Lower leg skin (tissue), 4 donors: Measurements from ENCODE around the gene AK2. TPM values are rescaled to one million over a fixed set of nuclear protein-coding genes. Genes with fewer than 3 reads are reported as not detected.
A peak's percentile ranks its signal among the peaks of the same experiment; 100 is the strongest.

Source experiments
- DNase-seq, 2 donors: peaks; one replicate each; pipeline ENCODE4 v3.0.0-alpha.2; 2019; ENCODE audit warnings: low spot score in 2 of 2
- H3K4me3 ChIP-seq: fragments of 200-600 bp; sonication (generic); 2 replicates; pipeline ENCODE4 v1.5.1; 2017; ENCODE audit warnings: mild to moderate bottlenecking, low read depth; ENCODE audit not compliant: poor library complexity, severe bottlenecking
- POLR2A ChIP-seq, 2 donors: fragments of 450-650 bp; IDR thresholded peaks; one replicate each; pipeline ENCODE4 v1.6.1; 2016 to 2017; ENCODE audit warnings: antibody characterized with exemption in 2 of 2, mild to moderate bottlenecking in 1 of 2, moderate library complexity in 1 of 2
- WGBS, 2 donors: methylation state at CpG; one replicate each; pipeline ENCODE4 v1.1.5; 2018; 5-methylcytosine and 5-hydroxymethylcytosine counted together
- intact Hi-C: fragments of 100-400 bp; cut with DNase I; formaldehyde crosslinking; loops from one replicate; pipeline ENCODE4 v1.15.0; 2023; ENCODE audit warnings: low total_unique reads
- total RNA-seq, 4 donors: library from RNA; depleted of rRNA; stranded (reverse); fragments of >200 nt; gene quantifications; one replicate each; pipeline ENCODE4 v1.1.0, GENCODE V29; 2016
- TF ChIP-seq, protein P1 (sequence below), 3 donors: fragments of 450-650 bp; IDR thresholded peaks; one replicate each; pipeline ENCODE4 v1.5.1; 2016; ENCODE audit warnings: antibody characterized with exemption in 3 of 3, mild to moderate bottlenecking in 3 of 3, moderate library complexity in 2 of 3

AK2 gene
- total RNA-seq, 4 donors from 2014 or later, result 90.0 to 247 (median 144) TPM

DNA sequence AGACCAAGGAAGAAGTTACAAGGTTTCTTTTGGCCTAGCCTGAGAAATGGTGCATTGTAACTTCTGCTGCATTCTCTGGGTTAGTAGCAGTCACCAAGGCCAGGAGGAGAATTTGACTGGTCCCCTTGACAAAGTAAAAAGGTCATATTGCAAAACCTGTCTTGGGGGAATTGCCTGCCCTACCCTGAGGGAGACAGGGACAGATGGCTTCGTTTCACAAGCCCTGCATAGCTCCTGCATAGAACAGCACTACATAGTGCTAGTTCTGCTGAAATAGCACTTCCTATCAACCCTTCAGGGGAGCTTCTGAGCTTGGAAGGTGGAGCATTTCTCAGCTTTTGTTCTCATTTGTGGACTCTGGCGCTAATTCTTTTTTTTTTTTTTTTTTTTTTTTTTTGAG, 20.4 kb upstream of the AK2 start:
- WGBS, 2 donors, result 89 to 93% methylated on average over 2 of the region's 2 CpGs
- no peak overlapping the region for H3K4me3 ChIP-seq
- DNase-seq, result no peak
- TF ChIP-seq, protein P1, sequence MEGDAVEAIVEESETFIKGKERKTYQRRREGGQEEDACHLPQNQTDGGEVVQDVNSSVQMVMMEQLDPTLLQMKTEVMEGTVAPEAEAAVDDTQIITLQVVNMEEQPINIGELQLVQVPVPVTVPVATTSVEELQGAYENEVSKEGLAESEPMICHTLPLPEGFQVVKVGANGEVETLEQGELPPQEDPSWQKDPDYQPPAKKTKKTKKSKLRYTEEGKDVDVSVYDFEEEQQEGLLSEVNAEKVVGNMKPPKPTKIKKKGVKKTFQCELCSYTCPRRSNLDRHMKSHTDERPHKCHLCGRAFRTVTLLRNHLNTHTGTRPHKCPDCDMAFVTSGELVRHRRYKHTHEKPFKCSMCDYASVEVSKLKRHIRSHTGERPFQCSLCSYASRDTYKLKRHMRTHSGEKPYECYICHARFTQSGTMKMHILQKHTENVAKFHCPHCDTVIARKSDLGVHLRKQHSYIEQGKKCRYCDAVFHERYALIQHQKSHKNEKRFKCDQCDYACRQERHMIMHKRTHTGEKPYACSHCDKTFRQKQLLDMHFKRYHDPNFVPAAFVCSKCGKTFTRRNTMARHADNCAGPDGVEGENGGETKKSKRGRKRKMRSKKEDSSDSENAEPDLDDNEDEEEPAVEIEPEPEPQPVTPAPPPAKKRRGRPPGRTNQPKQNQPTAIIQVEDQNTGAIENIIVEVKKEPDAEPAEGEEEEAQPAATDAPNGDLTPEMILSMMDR (IDR thresholded peaks at IDR 0.05), result no peak
- no peak for TF ChIP-seq POLR2A (IDR thresholded peaks at IDR 0.05)
- intact Hi-C loops, result loop anchor here (10.0 kb wide), 1 partner anchor 132 kb away; no protein-coding TSS in a partner anchor

DNA sequence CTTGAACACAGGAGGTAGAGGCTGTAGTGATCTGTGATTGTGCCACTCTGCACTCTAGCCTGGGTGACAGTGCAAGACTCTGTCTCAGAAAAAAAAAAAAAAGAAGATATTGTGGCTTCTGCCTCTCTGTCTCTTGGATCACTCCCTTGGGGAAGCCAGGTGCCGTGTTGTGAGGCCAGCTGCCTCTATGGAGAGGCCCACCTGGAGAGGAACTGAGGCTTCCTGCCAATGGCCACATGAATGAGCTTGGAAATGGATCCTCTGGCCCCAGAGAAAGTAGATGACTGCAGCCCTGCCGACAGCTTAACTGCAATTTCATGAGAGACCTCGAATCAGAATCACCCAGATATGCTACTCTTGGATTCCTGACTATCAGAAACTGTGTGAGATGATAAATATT, 19.7 kb upstream of the AK2 start:
- no peak overlapping the region for H3K4me3 ChIP-seq
- 90% methylated on average over 3 of the region's 3 CpGs for WGBS, 2 donors
- DNase-seq, result no peak
- TF ChIP-seq, protein P1 (IDR thresholded peaks at IDR 0.05), result no peak
- TF ChIP-seq POLR2A (IDR thresholded peaks at IDR 0.05), result no peak
- intact Hi-C loops, result loop anchor here (10.0 kb wide), 1 partner anchor 132 kb away; no protein-coding TSS in a partner anchor

DNA sequence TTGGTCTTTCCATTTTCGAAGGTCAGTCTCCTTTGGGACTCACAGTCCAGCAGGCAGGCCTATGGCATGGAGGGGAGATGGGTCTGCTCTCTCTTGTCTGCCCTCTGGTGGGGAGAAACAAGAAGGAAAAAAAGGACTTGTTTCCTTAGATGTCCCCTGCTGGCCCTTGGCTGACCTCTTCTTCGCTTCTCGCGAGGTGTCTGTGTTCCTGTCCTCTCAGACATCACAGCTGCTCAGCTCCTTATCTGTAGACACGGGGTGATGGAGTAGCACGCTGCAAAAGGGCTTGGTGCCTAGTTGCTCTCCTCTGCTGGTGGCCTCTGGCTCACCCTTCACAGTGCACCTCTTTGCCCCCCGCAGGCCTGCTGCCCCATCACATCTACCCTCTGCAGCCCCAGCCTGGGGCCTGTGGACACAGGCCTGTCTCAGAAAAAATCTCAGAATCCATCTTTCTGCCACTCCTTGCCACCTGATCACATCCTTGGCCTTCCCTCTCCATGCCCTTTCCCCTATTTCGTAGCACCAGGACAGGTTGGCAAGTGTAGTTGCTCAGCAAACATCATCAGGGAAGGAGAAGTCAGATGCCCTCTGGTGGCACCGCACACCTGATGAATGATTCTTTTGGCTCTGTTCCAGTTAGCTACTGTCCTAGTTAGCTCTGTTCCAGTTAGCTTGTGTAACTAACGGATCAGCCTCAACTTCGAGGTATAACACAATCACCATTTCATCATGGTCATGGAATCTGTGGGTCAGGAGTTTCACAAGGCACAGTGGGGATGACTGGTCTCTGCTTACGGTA, 18.7 kb upstream of the AK2 start:
- no peak overlapping the region for H3K4me3 ChIP-seq
- 39 to 40% methylated on average over 12 of the region's 12 CpGs for WGBS, 2 donors
- intact Hi-C loops, result loop anchor here (10.0 kb wide), 1 partner anchor 131 kb away; no protein-coding TSS in a partner anchor
- DNase-seq, result peak; percentile 45 to 87
- TF ChIP-seq, protein P1 (IDR thresholded peaks at IDR 0.05), result no peak
- TF ChIP-seq POLR2A (IDR thresholded peaks at IDR 0.05), result no peak

DNA sequence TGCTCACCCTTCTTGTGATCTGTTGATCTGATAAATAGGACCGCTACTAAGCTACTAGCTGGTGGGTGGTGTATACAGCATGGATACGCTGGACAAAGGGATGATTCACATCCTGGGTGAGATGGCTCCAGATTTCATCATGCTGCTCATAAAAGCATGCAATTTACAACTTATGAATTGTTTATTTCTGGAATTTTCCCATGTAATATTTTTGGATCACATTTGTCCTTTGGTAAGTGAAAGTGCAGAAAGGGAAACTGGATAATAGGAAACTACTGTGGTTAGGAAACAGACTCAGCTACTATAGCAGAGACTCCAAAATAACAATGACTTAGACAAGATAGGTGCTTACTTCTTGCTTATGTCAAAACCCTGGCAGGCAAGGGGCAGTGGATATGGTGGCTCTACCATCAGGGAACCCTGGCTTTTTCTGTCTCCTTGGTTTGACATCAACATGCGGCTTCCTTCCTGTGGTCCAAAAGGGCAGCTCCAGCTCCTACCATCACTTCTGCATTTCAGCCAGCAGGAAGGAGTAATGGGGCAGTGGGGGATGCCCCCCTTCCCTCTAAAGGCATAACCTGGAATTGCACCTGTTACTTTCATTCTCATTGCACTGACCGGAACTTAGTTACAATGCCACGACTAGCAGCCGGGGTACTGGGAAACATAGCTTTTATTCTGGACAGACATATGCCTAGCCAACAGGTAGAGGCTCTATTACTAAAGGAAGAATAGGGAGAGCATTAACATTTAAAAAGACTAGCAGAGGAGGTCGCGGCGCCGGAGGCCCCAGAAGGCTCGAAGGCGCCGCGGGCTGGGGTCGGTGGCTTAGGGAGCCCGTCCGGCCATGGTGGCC, 13.8 kb upstream of the AK2 start:
- 69 to 79% methylated on average over 17 of the region's 17 CpGs for WGBS, 2 donors
- TF ChIP-seq, protein P1 (IDR thresholded peaks at IDR 0.05), result no peak
- H3K4me3 ChIP-seq, result no peak overlapping the region
- intact Hi-C loops, result loop anchor here (10.0 kb wide), 1 partner anchor 126 kb away; no protein-coding TSS in a partner anchor
- no peak for DNase-seq

DNA sequence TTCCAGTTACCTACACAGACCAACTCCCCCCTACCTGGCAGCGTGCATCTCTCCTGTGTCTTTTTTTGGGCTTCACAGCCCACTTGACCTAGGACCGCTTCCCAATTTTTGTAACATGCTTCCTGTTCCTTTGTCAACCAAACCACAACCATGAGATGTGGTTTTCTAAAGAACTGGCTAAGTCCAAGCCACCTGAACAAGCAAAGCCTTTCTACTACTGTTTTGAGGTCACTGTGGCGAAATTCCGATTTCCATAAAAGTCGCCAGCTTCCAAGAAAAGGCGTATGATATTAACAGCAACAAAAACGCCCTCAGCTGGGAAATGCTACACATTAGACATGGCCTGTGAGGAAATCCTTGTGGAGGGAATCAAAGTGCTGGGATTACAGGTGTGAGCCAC, 12.7 kb upstream of the AK2 start:
- 70 to 84% methylated on average over 7 of the region's 7 CpGs for WGBS, 2 donors
- TF ChIP-seq, protein P1 (IDR thresholded peaks at IDR 0.05), result no peak
- no peak for TF ChIP-seq POLR2A (IDR thresholded peaks at IDR 0.05)
- intact Hi-C loops, result no loop called here
- no peak for DNase-seq
- H3K4me3 ChIP-seq, result no peak overlapping the region
